DMS153 treated with DMSO at 0.1 percent for 48 hours (cell line): ENCODE results near the gene GLIPR2.
"Not testable (repeated sequence)": the region's sequence is repeated elsewhere in the genome, so short reads cannot be mapped to it uniquely, and the experiment has no call there.

Experiments
- DNase-seq: peaks from one replicate; lab custom pipeline; 2025; ENCODE audit not compliant: unreplicated experiment; lab: John Stamatoyannopoulos, UW

Gene GLIPR2

DNA sequence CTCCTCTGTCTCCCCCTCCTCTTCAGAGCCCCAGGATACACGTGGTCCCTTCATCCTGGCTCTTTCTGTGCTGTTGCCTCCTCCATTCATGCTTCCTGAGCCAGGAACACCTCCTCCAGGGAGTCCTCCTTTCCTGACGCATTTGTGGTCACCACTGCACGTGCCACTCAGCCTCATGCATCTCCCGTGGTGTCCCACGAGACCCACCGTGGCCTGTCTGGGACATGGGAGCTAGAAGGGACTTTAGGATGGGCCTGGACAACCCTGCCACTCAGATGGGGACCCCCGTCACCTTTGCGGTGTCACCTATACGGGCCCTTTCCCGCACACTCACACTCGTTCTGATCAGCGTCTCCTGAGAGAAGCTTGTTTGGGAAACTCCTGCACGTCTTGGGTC lies 6.7 kb downstream of the GLIPR2 start:
- DNase-seq = no peak

- no peak for DNase-seq
These were observed 8.0 kb downstream of the GLIPR2 start for GRCh38 chr9:36144309-36145232.

DNA sequence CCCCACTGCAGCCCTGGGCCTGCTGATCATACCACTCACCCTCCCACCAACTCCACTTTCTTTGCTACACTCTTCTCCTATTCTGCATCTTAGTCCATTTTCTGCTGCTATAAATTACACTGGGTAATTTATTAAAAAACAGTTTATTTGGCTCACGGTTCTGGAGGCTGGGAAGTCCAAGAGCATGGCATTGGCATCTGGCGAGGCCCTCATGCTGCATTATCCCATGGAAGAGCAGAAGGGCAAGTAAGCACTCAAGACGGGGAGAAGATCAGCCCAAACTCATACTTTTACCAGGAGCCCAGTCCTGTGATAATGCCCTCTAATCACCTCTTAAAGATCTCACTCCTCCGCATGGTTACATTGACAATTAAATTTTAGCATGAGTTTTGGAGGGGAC lies 9.4 kb downstream of the GLIPR2 start:
- DNase-seq = no peak

DNA sequence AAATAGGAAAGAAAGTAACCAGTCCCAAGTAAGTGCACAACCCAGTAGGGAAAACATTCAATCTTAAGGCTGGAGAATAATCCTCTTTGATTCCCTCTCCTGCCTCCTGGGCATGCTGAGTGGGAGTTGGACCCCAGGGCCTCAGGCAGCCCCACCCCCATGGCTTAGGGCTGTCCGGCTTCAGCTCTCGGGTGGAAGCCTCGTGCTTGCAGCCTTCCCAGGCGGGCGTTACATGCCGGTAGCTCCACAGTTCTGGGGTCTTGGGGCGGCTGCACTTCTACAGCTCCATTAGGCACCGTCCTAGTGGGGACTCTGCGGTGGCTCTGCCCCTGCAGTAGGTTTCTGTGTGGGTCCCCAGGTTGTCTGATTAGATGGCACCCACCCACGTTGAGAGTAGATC lies 10.1 kb downstream of the GLIPR2 start:
- DNase-seq = no peak

- no peak for DNase-seq
These were observed 11.1 kb downstream of the GLIPR2 start for GRCh38 chr9:36147441-36148175.

DNA sequence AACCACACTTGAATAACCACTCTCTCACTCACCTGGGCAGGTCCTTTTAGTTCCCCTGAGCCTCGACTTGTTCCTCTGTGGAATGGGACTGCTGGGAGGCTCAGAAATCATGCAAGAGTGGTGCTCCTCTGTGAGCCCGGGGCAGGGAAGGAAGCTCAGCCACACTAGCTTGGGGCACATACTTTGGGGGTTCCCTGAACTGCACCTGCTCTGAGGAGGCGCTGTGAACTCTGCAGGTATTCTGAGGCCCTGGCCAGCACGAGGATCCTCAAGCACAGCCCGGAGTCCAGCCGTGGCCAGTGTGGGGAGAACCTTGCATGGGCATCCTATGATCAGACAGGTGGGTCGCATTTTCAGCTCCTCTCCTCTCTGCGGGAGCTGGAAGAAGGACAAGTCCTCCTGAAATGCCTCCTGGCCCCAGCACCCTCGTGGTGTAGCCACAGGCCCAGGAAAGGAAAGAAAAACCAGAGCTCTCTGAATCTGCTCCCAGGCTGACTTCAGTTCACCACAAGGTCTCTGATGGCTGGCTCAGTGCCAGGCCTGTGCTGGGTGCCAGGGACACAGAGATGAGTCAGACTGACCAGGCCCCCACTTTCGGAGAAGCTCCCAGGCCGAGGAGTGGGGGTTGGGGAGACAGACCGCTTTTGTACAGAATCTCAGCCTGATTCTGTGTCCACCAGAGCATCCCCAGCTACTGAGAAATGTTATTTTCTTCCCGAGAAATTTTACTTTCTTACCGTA lies 11.9 kb downstream of the GLIPR2 start:
- no peak for DNase-seq

DNA sequence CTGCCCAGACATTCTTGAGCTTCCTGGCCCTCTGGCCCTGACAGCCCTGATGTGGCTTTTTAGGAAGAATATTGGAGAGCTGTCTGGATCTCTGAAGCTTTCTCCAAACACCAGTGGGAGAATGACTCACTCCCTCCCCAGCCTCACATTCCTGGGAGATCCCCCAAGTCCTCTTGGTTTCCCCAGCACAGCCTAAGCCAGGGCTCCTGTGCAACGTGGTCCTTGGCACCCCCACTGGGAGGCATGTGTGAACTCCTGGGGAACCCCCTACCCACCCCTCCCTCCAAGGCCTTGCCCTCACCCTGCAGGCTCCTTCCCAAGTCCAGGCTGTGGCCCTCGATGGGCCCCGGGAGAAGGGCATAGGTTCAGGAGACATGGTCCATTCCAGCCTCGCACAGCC lies 12.7 kb downstream of the GLIPR2 start:
- no peak for DNase-seq

- no peak for DNase-seq
These were observed 14.2 kb downstream of the GLIPR2 start for GRCh38 chr9:36150574-36151315.

- no peak for DNase-seq
These were observed 15.0 kb downstream of the GLIPR2 start for GRCh38 chr9:36151316-36152210.

- DNase-seq = no peak
These were observed 16.4 kb downstream of the GLIPR2 start for GRCh38 chr9:36152741-36153438.

GRCh38 chr9:36153746-36154145 lies 17.2 kb downstream of the GLIPR2 start:
- no peak for DNase-seq

GRCh38 chr9:36154331-36154952 lies 17.9 kb downstream of the GLIPR2 start:
- DNase-seq = peak; percentile 15

- DNase-seq = no peak
These were observed 19.6 kb downstream of the GLIPR2 start for GRCh38 chr9:36156116-36156515.

DNA sequence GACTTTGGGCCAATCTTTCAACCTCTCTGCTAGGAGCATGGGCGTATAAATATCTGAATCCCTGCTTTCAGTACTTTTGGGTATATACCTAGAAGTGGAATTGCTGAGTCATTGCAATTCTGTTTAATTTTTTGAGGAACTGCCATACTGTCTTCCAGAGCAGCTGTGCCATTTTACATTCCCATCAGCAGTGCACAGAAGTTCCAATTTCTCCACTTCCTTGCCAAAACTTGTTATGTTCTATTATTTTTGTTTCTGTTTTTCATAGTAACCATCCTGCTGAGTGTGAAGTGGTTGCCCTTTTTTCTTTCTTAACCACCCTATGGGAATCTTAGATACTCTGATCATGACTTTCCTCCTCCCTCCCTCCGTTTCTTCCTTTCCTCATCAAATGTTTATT lies 21.6 kb downstream of the GLIPR2 start:
- DNase-seq = no peak

- no peak for DNase-seq
These were observed 22.4 kb downstream of the GLIPR2 start for GRCh38 chr9:36158917-36159316.

GRCh38 chr9:36159509-36159908 lies 23.0 kb downstream of the GLIPR2 start:
- DNase-seq = not testable (repeated sequence)

DNA sequence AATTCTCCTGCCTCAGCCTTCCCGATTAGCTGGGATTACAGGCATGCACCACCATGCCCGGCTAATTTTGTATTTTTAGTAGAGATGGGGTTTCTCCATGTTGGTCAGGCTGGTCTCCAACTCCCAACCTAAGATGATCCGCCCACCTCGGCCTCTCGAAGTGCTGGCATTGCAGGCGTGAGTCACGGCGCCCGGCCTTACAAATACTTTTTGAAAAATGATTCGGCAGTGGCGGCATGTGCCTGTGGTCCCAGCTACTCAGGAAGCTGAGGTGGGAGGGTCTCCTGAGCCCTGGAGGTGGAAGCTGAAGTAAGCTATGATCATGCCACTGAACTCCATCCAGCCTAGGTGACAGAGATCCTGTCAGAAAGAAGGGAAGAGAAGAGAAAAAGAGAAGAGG lies 23.6 kb downstream of the GLIPR2 start:
- DNase-seq = not testable (repeated sequence)

GRCh38 chr9:36161187-36161586 lies 24.7 kb downstream of the GLIPR2 start:
- no peak for DNase-seq
